Endodermal cell (in vitro differentiated cells): ENCODE measurements around the gene ALPK1. TPM values are rescaled to one million over a fixed set of nuclear protein-coding genes. Genes with fewer than 3 reads are reported as not detected.

Experiments used
- DNase-seq: peaks from one replicate; pipeline ENCODE4 v3.0.0-alpha.2; 2017
- H3K27ac ChIP-seq: 2 replicates; pipeline ENCODE4 v1.5.1; 2013; ENCODE audit warnings: mild to moderate bottlenecking, low read depth, low read length, moderate library complexity
- H3K27me3 ChIP-seq: 2 replicates; pipeline ENCODE4 v1.6.1; 2013; ENCODE audit warnings: mild to moderate bottlenecking, low read length, moderate library complexity; ENCODE audit not compliant: insufficient read depth, control insufficient read depth, poor library complexity, severe bottlenecking
- H3K36me3 ChIP-seq: 2 replicates; pipeline ENCODE4 v1.7.0; 2013; ENCODE audit warnings: mild to moderate bottlenecking, low read length, moderate library complexity; ENCODE audit not compliant: control insufficient read depth, insufficient read depth
- H3K4me1 ChIP-seq: one replicate; pipeline ENCODE4 v1.7.0; 2013; ENCODE audit warnings: low read length; ENCODE audit not compliant: control insufficient read depth, insufficient read depth
- H3K4me3 ChIP-seq: 2 replicates; pipeline ENCODE4 v1.5.1; 2013; ENCODE audit warnings: mild to moderate bottlenecking, low read length, moderate library complexity
- H3K9ac ChIP-seq: 2 replicates; pipeline ENCODE4 v1.6.1; 2013; ENCODE audit warnings: mild to moderate bottlenecking, low read length, moderate library complexity; ENCODE audit not compliant: poor library complexity, severe bottlenecking; ENCODE audit errors: extremely low read depth
- H3K9me3 ChIP-seq: 2 replicates; pipeline ENCODE4 v1.6.1; 2013; ENCODE audit warnings: mild to moderate bottlenecking, low read length, moderate library complexity; ENCODE audit not compliant: control insufficient read depth
- H3K27ac Mint-ChIP-seq: 2 replicates; pipeline ENCODE4 v1.8.0; 2020; ENCODE audit warnings: mixed read lengths
- H3K27me3 Mint-ChIP-seq: 2 replicates; pipeline ENCODE4 v1.8.0; 2021; ENCODE audit warnings: mild to moderate bottlenecking, mixed read lengths; ENCODE audit not compliant: insufficient read depth
- H3K36me3 Mint-ChIP-seq: 2 replicates; pipeline ENCODE4 v1.8.0; 2020; ENCODE audit warnings: low read depth, mixed read lengths
- H3K4me1 Mint-ChIP-seq: 2 replicates; pipeline ENCODE4 v1.8.0; 2020; ENCODE audit warnings: mixed read lengths
- H3K4me3 Mint-ChIP-seq: 2 replicates; pipeline ENCODE4 v1.8.0; 2020; ENCODE audit warnings: mild to moderate bottlenecking, moderate library complexity, mixed read lengths
- H3K9me3 Mint-ChIP-seq: 2 replicates; pipeline ENCODE4 v1.8.0; 2020; ENCODE audit warnings: mild to moderate bottlenecking, mixed read lengths
- WGBS, 2 experiments: methylation state at CpG; one replicate each; pipeline versions ENCODE4 v1.1.5 to v1.1.7; 2013; ENCODE audit warnings: missing lambda C conversion rate in 2 of 2, mixed read lengths in 1 of 2; ENCODE audit not compliant: insufficient coverage in 1 of 2, insufficient read length in 1 of 2; 5-methylcytosine and 5-hydroxymethylcytosine counted together
- total RNA-seq, 2 donors: library from RNA; stranded (reverse); fragmentation: NEBNext Ultra II Directional in 1 of 2; extraction: Animal tissue kit (Norgen Biotek cat#: 25700) in 1 of 2; gene quantifications; 2 replicates in 1 of 2; 3 replicates in 1 of 2; pipeline ENCODE4 v1.2.1, GENCODE V29; 2021
- TF ChIP-seq, protein P1 (sequence below): fragments of 200-600 bp; sonication (generic); conservative IDR thresholded peaks from 2 replicates; pipeline ENCODE4 v1.5.0; 2021; ENCODE audit warnings: antibody characterized with exemption, mild to moderate bottlenecking

ALPK1 gene
- total RNA-seq, 2 donors from 2014 or later: 0.24 to 0.44 TPM

DNA sequence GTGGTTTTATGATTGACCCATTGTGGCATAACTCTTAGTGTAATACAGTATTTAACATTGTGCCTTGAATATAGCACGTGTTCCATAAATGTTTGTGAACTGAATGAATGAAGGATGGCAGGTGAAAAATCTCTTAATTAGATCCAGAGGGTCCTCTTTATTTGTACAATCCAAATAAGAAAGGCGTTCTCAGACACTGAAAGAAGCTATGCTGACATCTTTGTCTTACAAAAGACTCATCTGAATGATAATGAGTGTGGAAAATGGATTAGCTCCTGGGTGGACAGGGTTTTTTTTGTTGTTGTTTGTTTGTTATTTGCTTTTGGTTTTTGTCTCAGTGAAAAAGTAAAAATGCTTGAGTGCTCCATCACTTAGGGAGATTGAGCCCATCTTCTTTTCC is 156.2 kb downstream of the ALPK1 start:
- H3K4me1 Mint-ChIP-seq: peaks cover 14% of the 10 kb centered on the region
- Histone ChIP-seq H3K9me3 (no peaks in the 10 kb centered on the region), H3K27me3 (no peaks in the 10 kb centered on the region), H3K36me3 (no peaks in the 10 kb centered on the region), H3K9ac (no peak overlapping the region), H3K27ac (no peak overlapping the region), H3K4me3 (no peak overlapping the region), H3K4me1 (peaks cover 2% of the 10 kb centered on the region)
- H3K36me3 Mint-ChIP-seq: no peaks in the 10 kb centered on the region
- WGBS, 2 experiments: 39 to 41% methylated on average over 2 of the region's 2 CpGs
- H3K9me3 Mint-ChIP-seq: peaks cover 4% of the 10 kb centered on the region
- TF ChIP-seq, protein P1, sequence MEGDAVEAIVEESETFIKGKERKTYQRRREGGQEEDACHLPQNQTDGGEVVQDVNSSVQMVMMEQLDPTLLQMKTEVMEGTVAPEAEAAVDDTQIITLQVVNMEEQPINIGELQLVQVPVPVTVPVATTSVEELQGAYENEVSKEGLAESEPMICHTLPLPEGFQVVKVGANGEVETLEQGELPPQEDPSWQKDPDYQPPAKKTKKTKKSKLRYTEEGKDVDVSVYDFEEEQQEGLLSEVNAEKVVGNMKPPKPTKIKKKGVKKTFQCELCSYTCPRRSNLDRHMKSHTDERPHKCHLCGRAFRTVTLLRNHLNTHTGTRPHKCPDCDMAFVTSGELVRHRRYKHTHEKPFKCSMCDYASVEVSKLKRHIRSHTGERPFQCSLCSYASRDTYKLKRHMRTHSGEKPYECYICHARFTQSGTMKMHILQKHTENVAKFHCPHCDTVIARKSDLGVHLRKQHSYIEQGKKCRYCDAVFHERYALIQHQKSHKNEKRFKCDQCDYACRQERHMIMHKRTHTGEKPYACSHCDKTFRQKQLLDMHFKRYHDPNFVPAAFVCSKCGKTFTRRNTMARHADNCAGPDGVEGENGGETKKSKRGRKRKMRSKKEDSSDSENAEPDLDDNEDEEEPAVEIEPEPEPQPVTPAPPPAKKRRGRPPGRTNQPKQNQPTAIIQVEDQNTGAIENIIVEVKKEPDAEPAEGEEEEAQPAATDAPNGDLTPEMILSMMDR: no peak
- no peaks in the 10 kb centered on the region for H3K27me3 Mint-ChIP-seq
- H3K4me3 Mint-ChIP-seq: no peak overlapping the region
- DNase-seq: no peak
- no peak overlapping the region for H3K27ac Mint-ChIP-seq

DNA sequence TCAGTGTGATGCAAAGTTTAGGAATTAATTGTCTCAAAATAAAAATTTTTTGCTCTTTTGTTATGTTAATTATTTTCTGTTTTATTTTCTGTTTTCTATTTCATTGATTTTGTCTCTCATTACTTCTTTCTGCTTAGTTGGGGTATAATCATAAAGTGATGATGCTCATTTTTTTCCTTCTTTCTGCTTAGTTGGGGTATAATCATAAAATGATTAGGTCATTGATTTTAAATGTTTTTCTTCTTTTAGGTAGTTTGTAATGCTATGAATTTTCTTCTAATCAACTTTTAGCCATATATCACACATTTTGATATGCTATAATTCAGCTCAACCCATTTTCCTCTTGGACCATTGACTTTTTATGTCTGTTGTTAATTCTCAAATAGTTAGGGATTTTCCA is 175.1 kb downstream of the ALPK1 start:
- Mint-ChIP-seq H3K27ac (no peak overlapping the region), H3K36me3 (no peaks in the 10 kb centered on the region), H3K9me3 (peaks cover 7% of the 10 kb centered on the region), H3K4me1 (no peaks in the 10 kb centered on the region), H3K4me3 (no peak overlapping the region), H3K27me3 (peaks cover 5% of the 10 kb centered on the region)
- no peaks in the 10 kb centered on the region for H3K9me3 ChIP-seq
- H3K4me3 ChIP-seq: no peak overlapping the region
- TF ChIP-seq, protein P1: no peak
- no peaks in the 10 kb centered on the region for H3K4me1 ChIP-seq
- H3K9ac ChIP-seq: no peak overlapping the region
- no peaks in the 10 kb centered on the region for H3K27me3 ChIP-seq
- H3K27ac ChIP-seq: no peak overlapping the region
- H3K36me3 ChIP-seq: no peaks in the 10 kb centered on the region
- DNase-seq: no peak

DNA sequence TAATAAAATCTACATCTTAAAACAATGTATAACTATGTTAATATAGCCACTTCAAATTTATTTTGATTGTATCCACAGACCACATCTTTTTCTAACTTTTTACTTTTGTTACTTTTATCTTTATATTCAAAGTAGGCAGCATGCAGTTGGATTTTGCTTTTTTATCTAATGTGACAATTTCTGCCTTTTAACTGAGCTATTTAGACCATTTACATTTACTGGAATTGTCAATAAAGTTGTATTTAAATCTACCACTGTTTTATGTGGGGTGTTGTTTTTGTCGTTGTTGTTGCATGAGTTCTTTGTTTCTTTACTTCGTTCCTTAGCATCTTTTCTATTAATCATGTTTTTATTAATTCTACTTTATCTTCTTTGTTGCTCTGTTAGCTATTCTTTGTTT is 176.8 kb downstream of the ALPK1 start:
- H3K4me3 Mint-ChIP-seq: no peak overlapping the region
- peaks cover 15% of the 10 kb centered on the region for H3K27me3 Mint-ChIP-seq
- no peaks in the 10 kb centered on the region for H3K4me1 Mint-ChIP-seq
- Histone ChIP-seq H3K9me3 (no peaks in the 10 kb centered on the region), H3K4me3 (no peak overlapping the region), H3K9ac (no peak overlapping the region), H3K27me3 (no peaks in the 10 kb centered on the region), H3K4me1 (no peaks in the 10 kb centered on the region), H3K36me3 (no peaks in the 10 kb centered on the region), H3K27ac (no peak overlapping the region)
- no peak for DNase-seq
- H3K27ac Mint-ChIP-seq: no peak overlapping the region
- 50% methylated on average over 1 of the region's 2 CpGs; no CpG with 5 or more reads in 1 of the 2 experiments for WGBS, 2 experiments
- peaks cover 9% of the 10 kb centered on the region for H3K9me3 Mint-ChIP-seq
- TF ChIP-seq, protein P1: no peak
- no peaks in the 10 kb centered on the region for H3K36me3 Mint-ChIP-seq
